GM19351 (cell line): ENCODE measurements around the gene ARMH4.

Experiments used
- ATAC-seq: cut with Tn5 transposase; IDR thresholded peaks from one replicate; pipeline ENCODE4 v1.9.1; 2021; ENCODE audit warnings: mild to moderate bottlenecking, moderate library complexity; ENCODE audit not compliant: unreplicated experiment

ARMH4 gene

DNA sequence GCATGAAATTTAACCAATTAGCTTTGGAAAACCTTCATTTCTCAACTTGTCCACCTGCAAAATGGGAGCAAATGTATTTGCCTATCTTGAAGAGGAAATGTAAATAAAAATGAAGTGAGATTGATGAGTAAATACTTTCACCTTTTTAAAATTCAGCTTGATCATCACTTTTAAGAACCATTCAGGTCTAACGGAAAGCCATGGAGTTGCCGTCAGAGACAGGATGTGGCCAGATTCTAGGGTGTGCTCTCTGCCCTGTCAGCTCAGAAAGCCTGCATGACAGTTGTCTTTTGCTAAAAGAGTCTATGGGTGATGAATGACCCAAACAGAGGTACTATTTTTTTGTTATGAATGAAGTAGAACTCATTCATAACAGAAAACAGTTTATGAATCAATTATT, 181.8 kb downstream of the ARMH4 start:
- ATAC-seq: no peak

DNA sequence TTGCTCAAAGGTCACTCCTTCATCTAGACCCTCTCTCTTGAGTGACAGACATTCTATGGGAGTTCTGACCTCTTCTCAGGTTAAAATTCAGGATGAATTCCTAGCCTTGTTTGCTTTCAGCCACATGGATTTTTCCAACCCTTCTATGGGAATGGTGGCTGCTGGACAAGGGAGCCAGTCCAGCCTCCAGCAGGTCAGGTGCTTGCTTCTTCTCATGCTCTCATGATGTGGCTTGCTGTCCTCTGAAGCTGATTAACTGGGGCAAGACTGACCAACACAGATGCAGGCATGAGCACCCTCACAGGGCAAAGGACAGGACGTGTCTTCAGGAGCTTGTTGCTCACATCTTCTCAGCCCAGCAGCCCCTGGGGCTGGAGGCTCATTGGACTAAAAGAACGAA, 188.9 kb downstream of the ARMH4 start:
- no peak for ATAC-seq

DNA sequence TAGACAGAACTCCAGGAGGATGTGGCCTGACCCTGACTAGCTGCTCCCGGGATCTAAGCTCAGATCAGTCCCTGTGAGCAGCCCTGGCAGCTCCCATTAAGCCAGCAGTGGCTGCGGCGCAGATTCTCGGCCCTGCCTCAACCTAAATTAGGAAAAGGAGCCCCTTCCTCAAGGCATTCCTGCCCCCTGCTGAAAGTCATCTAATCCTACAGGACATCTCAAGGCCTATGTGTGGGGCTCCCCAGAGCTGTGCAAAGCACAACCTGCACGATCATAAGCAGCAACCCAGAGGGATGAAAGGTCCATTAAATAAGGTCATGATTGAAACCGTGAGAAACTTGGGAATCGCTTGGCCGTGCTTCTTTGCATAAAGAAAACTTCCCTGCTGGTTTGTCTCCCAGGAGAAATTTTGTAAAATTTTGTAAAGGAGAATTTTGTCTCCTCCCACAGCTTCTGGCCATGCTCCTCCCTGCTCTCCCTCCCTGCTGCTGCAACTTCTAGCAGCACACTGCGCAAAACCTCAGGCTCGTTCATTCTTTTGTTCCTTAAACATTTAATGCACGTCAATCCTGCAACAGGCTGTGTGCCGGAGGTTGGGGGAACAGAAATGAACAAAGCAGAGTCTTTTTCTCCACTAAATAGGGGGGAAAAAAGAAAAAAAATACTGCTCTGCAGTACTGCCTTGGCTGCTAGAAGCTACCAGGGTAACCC, 189.5 kb downstream of the ARMH4 start:
- no peak for ATAC-seq

DNA sequence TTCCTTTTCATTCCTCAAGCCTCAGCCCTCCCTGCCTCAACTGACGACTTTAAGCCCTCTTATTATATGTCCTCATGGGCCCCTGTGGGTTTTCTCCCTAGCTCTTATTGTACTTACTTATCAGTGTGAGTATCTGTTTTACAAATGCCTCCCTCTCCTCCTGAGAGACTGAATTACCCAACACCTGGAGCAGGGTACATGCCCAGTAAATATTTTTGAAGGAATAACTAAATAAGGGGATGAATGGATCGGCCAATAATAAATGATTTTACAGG, 190.3 kb downstream of the ARMH4 start:
- ATAC-seq: no peak

DNA sequence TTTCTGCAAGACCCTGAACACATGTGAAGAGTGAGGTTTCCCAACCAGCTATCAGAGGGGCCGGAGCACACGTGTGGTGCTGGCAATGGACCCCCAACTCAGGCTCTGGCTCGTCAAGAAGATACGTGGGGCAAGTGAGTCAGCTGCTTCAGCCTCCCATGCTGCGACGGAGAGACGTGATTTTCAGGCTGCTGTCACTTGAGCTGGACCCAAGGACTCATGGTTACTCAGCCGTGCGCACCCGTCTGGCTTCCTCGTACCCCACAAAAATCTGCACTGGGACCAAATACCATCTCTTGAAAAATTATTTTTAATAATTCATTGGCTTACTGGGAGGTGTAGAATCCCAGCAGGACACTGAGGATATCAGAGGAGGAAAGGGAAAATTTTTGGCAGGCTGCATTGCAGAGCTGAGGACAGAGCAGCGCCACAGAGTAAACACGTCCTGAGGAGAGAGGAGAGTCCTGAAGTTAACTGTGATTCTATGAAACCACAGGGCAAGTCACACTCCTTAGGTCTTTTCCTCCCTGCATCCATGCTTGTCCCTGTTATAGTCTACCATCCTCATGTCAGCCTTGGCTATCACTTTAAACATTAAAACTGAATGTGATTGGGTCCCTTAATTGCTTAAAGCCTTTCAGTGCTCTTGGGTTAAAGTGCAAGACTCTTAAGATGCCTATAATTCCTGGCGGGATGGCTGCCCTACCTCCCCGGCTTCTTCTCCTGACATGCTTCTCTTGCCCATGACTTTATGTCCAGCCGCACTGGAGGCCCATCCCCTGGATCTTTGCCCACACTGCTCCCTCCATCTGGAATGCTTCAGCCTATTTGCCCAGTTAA, 190.8 kb downstream of the ARMH4 start:
- ATAC-seq: no peak

DNA sequence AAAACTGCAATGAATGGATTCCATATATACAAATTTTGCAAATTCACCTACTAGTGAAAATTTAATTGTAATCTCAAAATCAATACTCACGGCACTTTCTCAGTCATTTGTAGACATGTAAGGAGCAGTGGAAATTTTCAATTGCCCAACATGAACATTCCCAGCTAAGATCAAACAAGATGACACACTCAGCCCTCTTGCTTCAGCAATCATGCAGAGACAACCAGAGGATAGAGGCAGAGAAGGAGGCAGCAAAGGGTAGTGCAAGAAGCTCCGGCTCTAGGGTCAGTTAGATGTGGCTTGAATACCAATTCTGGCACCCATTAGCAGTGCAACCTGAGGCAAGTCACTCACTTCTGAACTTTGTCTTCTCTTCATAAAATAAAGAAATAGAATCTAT, 194.6 kb downstream of the ARMH4 start:
- no peak for ATAC-seq
